Osteoblast (primary cell): ENCODE results near the gene CALHM1. TPM values are rescaled to one million over a fixed set of nuclear protein-coding genes. Genes with fewer than 3 reads are reported as not detected.

Source experiments
- DNase-seq: peaks from one replicate; pipeline ENCODE4 v3.0.0; 2011; ENCODE audit warnings: low spot score, mixed read lengths; ENCODE audit not compliant: insufficient read length; ENCODE audit errors: missing footprints
- H2AFZ ChIP-seq: 2 replicates; pipeline ENCODE4 v1.6.0; 2011; ENCODE audit warnings: mild to moderate bottlenecking, low read length
- H3K27ac ChIP-seq: 2 replicates; pipeline ENCODE4 v1.5.1; 2011; ENCODE audit warnings: mild to moderate bottlenecking, low read depth, low read length, moderate library complexity
- H3K27me3 ChIP-seq: 2 replicates; pipeline ENCODE4 v1.6.0; 2012; ENCODE audit warnings: mild to moderate bottlenecking, control low read depth, inconsistent platforms, low read length, moderate library complexity; ENCODE audit not compliant: insufficient read depth
- H3K36me3 ChIP-seq: 2 replicates; pipeline ENCODE4 v1.5.1; 2011; ENCODE audit warnings: mild to moderate bottlenecking, low read length, control low read depth, moderate library complexity; ENCODE audit not compliant: insufficient read depth
- H3K4me1 ChIP-seq: 2 replicates; pipeline ENCODE4 v1.5.1; 2011; ENCODE audit warnings: mild to moderate bottlenecking, low read length, control low read depth, moderate library complexity; ENCODE audit not compliant: insufficient read depth
- H3K4me2 ChIP-seq: 2 replicates; pipeline ENCODE4 v1.6.0; 2011; ENCODE audit warnings: mild to moderate bottlenecking, low read length; ENCODE audit not compliant: insufficient read depth
- H3K4me3 ChIP-seq: fragments of 200-600 bp; sonication (generic); 3 replicates; pipeline ENCODE4 v1.5.1; 2012; ENCODE audit warnings: mild to moderate bottlenecking, low read length, inconsistent platforms; ENCODE audit not compliant: insufficient read depth
- H3K79me2 ChIP-seq: 2 replicates; pipeline ENCODE4 v1.6.0; 2012; ENCODE audit warnings: mild to moderate bottlenecking, low read length, control low read depth, inconsistent platforms; ENCODE audit not compliant: insufficient read depth
- H3K9me3 ChIP-seq: 2 replicates; pipeline ENCODE4 v1.5.1; 2011; ENCODE audit warnings: low read depth, low read length, control low read depth
- H4K20me1 ChIP-seq: 2 replicates; pipeline ENCODE4 v1.6.0; 2012; ENCODE audit warnings: mild to moderate bottlenecking, low read length, control low read depth; ENCODE audit not compliant: insufficient read depth
- total RNA-seq: library from RNA; depleted of rRNA; stranded (reverse); fragments of >200 nt; gene quantifications from 2 replicates; pipeline ENCODE4 v1.2.3, GENCODE V29; 2012
- TF ChIP-seq, protein P1 (sequence below): IDR thresholded peaks from 2 replicates; pipeline ENCODE4 v1.5.1; 2011; ENCODE audit warnings: mild to moderate bottlenecking, low read depth, low read length, moderate library complexity; ENCODE audit errors: extremely low read depth

Gene CALHM1
- total RNA-seq, 1 donor, result not detected

DNA sequence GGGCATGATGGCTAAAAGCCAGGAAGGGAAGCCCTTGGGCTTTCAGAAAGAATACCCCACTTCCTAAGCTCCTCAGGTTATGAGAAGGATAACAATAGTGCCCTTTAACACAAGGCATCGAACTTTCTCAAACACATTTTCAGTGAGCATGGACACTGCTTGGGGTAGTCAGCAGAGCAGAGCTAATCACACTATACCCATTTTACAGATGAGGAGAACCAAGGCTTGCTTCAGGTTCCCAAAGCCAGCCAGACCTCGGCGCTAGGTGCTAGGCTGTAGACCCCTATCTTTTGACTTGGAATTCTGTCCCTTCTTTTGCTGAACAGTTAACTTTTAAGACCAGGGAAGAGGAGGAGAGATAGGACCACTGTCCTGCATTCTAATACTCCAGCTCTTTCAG, 36.6 kb upstream of the CALHM1 start:
- Histone ChIP-seq H3K4me2 (no peak overlapping the region), H3K36me3 (no peaks in the 10 kb centered on the region), H2AFZ (no peak overlapping the region), H3K79me2 (no peaks in the 10 kb centered on the region), H3K27me3 (peaks cover 74% of the 10 kb centered on the region), H3K4me3 (no peak overlapping the region), H3K9me3 (no peaks in the 10 kb centered on the region), H4K20me1 (peaks cover 3% of the 10 kb centered on the region), H3K27ac (no peak overlapping the region), H3K4me1 (peaks cover 8% of the 10 kb centered on the region)
- TF ChIP-seq, protein P1, sequence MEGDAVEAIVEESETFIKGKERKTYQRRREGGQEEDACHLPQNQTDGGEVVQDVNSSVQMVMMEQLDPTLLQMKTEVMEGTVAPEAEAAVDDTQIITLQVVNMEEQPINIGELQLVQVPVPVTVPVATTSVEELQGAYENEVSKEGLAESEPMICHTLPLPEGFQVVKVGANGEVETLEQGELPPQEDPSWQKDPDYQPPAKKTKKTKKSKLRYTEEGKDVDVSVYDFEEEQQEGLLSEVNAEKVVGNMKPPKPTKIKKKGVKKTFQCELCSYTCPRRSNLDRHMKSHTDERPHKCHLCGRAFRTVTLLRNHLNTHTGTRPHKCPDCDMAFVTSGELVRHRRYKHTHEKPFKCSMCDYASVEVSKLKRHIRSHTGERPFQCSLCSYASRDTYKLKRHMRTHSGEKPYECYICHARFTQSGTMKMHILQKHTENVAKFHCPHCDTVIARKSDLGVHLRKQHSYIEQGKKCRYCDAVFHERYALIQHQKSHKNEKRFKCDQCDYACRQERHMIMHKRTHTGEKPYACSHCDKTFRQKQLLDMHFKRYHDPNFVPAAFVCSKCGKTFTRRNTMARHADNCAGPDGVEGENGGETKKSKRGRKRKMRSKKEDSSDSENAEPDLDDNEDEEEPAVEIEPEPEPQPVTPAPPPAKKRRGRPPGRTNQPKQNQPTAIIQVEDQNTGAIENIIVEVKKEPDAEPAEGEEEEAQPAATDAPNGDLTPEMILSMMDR, result no peak
- DNase-seq, result peak; percentile 56

DNA sequence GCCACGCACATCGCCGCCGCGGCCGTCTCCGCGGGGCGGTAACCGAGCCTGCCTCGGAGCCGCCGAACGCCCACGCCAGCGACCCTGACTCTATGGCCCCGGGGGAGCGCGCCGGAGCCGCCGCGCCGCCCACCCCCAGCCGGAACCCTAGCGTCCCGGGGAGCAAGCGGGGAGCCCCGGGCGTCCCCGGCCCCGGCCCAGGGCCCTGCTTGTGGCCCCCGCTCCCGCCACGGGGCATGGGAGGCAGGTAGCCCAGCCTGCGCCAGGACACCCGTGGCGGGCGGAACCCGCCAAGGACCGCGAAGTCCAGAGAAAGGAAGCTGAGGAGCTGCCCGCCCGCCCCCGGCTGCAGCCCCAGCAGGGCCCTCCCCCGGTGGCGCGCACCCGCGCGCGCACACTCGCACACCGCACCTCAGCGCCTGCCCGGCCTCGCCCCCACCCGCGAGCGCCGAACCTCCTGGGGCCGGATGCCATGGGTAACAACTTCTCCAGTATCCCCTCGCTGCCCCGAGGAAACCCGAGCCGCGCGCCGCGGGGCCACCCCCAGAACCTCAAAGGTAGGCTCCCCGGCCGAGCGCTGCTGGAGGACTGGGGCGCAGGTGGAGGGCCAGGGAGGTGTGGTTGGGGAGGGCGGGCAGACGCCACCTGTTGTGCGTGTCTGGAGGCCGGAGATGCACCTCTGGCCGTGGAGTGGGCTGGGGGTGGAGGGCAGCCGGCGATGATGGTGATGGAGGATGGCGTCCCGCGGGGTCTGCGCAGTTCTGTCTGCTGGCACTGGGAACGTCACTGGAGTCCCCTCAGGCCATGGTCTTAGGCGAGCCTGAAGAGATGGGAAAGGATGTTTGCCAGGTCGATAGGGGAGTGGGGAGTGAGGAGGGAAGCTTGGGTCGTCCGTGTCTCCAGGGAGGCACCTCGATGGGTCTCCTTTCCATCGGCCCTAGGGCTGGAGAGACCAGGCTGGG, 35.5 kb upstream of the CALHM1 start:
- Histone ChIP-seq H3K4me3 (peak overlapping the region; percentile 61), H3K9me3 (no peaks in the 10 kb centered on the region), H2AFZ (no peak overlapping the region), H3K4me1 (peaks cover 8% of the 10 kb centered on the region), H3K79me2 (no peaks in the 10 kb centered on the region), H3K4me2 (peak overlapping the region; percentile 70), H3K27ac (no peak overlapping the region), H3K36me3 (no peaks in the 10 kb centered on the region), H4K20me1 (peaks cover 3% of the 10 kb centered on the region), H3K27me3 (peaks cover 63% of the 10 kb centered on the region)
- TF ChIP-seq, protein P1, result no peak
- DNase-seq, result peak; percentile 67

DNA sequence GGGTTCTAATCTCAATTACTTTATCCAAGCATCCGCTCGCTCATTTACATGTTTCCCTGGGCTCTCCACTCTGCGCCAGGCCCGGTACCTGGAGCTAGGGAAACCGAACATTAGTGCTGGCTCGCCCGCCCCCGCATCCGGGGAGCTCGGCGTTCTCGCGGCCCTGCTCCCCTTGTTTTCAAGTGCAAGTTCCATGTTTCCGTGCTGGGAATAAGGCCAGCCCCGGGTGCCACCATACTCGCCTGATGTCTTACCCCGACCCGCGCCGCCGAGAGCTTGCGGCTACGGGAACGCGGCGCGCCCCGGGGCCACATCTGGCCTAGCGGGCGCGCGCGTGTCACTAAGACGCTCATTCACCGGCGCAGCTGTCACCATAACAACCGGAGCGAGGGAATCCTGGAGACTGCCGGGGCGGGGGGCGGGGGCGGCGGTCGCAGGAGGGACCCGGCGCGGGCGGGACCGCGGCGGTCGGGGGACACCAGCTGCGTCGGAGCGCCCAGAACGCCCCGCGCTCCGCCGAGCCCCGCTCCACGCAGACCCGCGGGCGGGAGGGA, 34.7 kb upstream of the CALHM1 start, which contains the start of gene NEURL1:
NEURL1 (plus strand) TSS at position 344 of the 554 bp plus-strand sequence. CDS start 683 bp downstream, outside the sequence.
- H3K4me2 ChIP-seq, result peak within 1 kb of the TSS; percentile 70
- peaks cover 8% of the 10 kb centered on the region for H3K4me1 ChIP-seq
- H3K9me3 ChIP-seq, result no peaks in the 10 kb centered on the region
- H2AFZ ChIP-seq, result no peak within 1 kb of the TSS
- peaks cover 3% of the 10 kb centered on the region for H4K20me1 ChIP-seq
- DNase-seq, result peak; percentile 85
- peak within 1 kb of the TSS; percentile 61 for H3K4me3 ChIP-seq
- peaks cover 55% of the 10 kb centered on the region for H3K27me3 ChIP-seq
- H3K79me2 ChIP-seq, result no peaks in the 10 kb centered on the region
- TF ChIP-seq, protein P1, result no peak
- H3K27ac ChIP-seq, result no peak within 1 kb of the TSS
- no peaks in the 10 kb centered on the region for H3K36me3 ChIP-seq
